Coronary artery (tissue), 2 donors: ENCODE data around the gene MGAT3.

Experiments used
- DNase-seq: peaks from one replicate; pipeline ENCODE4 v3.0.0-alpha.2; 2017; ENCODE audit warnings: low spot score
- H3K27ac ChIP-seq, 2 donors: fragments of 200-600 bp; sonication (generic); one replicate each; pipeline ENCODE4 v1.5.1; 2016 to 2019
- H3K4me3 ChIP-seq: fragments of 200-600 bp; sonication (generic); 2 replicates; pipeline ENCODE4 v1.5.1; 2016; ENCODE audit warnings: mild to moderate bottlenecking, moderate library complexity
- CTCF ChIP-seq: fragments of 200-600 bp; sonication (generic); IDR thresholded peaks from one replicate; pipeline ENCODE4 v1.5.1; 2019; ENCODE audit warnings: antibody characterized with exemption

The MGAT3 gene

GRCh38 chr22:39472570-39473556 lies 16.1 kb downstream of the MGAT3 start:
- TF ChIP-seq CTCF = no peak
- Histone ChIP-seq H3K4me3 (no peak overlapping the region), H3K27ac (peak overlapping the region in 1 of 2 donors; percentile 65)
- DNase-seq = no peak

- Histone ChIP-seq H3K4me3 (no peak overlapping the region), H3K27ac (peak overlapping the region in 1 of 2 donors; percentile 28)
- TF ChIP-seq CTCF = no peak
- no peak for DNase-seq
Measured at GRCh38 chr22:39473851-39474250, 17.0 kb downstream of the MGAT3 start.

GRCh38 chr22:39474351-39475111 lies 17.7 kb downstream of the MGAT3 start:
- peak overlapping the region in 1 of 2 donors; percentile 28 for H3K27ac ChIP-seq
- H3K4me3 ChIP-seq = no peak overlapping the region
- no peak for TF ChIP-seq CTCF
- no peak for DNase-seq

GRCh38 chr22:39475337-39475736 lies 18.5 kb downstream of the MGAT3 start:
- H3K27ac ChIP-seq = no peak overlapping the region
- DNase-seq = no peak
- TF ChIP-seq CTCF = no peak
- no peak overlapping the region for H3K4me3 ChIP-seq

- TF ChIP-seq CTCF = no peak
- no peak overlapping the region for H3K27ac ChIP-seq
- no peak for DNase-seq
- no peak overlapping the region for H3K4me3 ChIP-seq
Measured at GRCh38 chr22:39475902-39476301, 19.1 kb downstream of the MGAT3 start.

- Histone ChIP-seq H3K4me3 (no peak overlapping the region), H3K27ac (no peak overlapping the region)
- no peak for DNase-seq
- TF ChIP-seq CTCF = no peak
Measured at GRCh38 chr22:39476664-39477063, 19.9 kb downstream of the MGAT3 start.
